SHP77 (cell line): Measurements from ENCODE around the gene WDR37.
"Not testable (repeated sequence)": the region's sequence is repeated elsewhere in the genome, so short reads cannot be mapped to it uniquely, and the experiment has no call there.

Source experiments
- DNase-seq, 2 experiments: peaks; one replicate each; lab custom pipeline; 2025; lab: John Stamatoyannopoulos, UW

Gene WDR37

GRCh38 chr10:1107679-1108078, 51.5 kb downstream of the WDR37 start:
- no peak for DNase-seq

- DNase-seq: peak; percentile 59 to 75
Observed at GRCh38 chr10:1109795-1110673, 53.8 kb downstream of the WDR37 start.

GRCh38 chr10:1110674-1111119, 54.5 kb downstream of the WDR37 start:
- no peak for DNase-seq

GRCh38 chr10:1114315-1114714, 58.1 kb downstream of the WDR37 start:
- no peak for DNase-seq

GRCh38 chr10:1114719-1115606, 58.8 kb downstream of the WDR37 start:
- DNase-seq: no peak

- DNase-seq: peak in 1 of 2 experiments; percentile 5
Observed at GRCh38 chr10:1115607-1115955, 59.4 kb downstream of the WDR37 start.

- no peak for DNase-seq
Observed at GRCh38 chr10:1116051-1116450, 59.9 kb downstream of the WDR37 start.

- no peak for DNase-seq
Observed at GRCh38 chr10:1116696-1117280, 60.6 kb downstream of the WDR37 start.

- DNase-seq: no peak
Observed at GRCh38 chr10:1117651-1118050, 61.5 kb downstream of the WDR37 start.

- not testable (repeated sequence) for DNase-seq
Observed at GRCh38 chr10:1118318-1118717, 62.1 kb downstream of the WDR37 start.

- DNase-seq: no peak
Observed at GRCh38 chr10:1119027-1119426, 62.8 kb downstream of the WDR37 start.

GRCh38 chr10:1119501-1119900, 63.3 kb downstream of the WDR37 start:
- no peak for DNase-seq

- DNase-seq: no peak
Observed at GRCh38 chr10:1120306-1120705, 64.1 kb downstream of the WDR37 start.

- DNase-seq: no peak
Observed at GRCh38 chr10:1120801-1121211, 64.6 kb downstream of the WDR37 start.

GRCh38 chr10:1121271-1121970, 65.2 kb downstream of the WDR37 start:
- DNase-seq: no peak

- no peak for DNase-seq
Observed at GRCh38 chr10:1122349-1122748, 66.2 kb downstream of the WDR37 start.

GRCh38 chr10:1123198-1123597, 67.0 kb downstream of the WDR37 start:
- DNase-seq: no peak

GRCh38 chr10:1123972-1124371, 67.8 kb downstream of the WDR37 start:
- DNase-seq: no peak

GRCh38 chr10:1124796-1125195, 68.6 kb downstream of the WDR37 start:
- no peak for DNase-seq

GRCh38 chr10:1126461-1126860, 70.3 kb downstream of the WDR37 start:
- DNase-seq: no peak

GRCh38 chr10:1127629-1128028, 71.4 kb downstream of the WDR37 start:
- DNase-seq: no peak

GRCh38 chr10:1128115-1128514, 71.9 kb downstream of the WDR37 start:
- no peak for DNase-seq
